GM12872 (cell line): ENCODE measurements around the gene DEXI.

Experiments
- CTCF ChIP-seq: IDR thresholded peaks from 3 replicates; pipeline ENCODE4 v1.5.1; 2011; ENCODE audit warnings: low read depth, mild to moderate bottlenecking, low read length, moderate library complexity; ENCODE audit not compliant: insufficient read depth

DEXI gene

GRCh38 chr16:10919003-10919351 is 23.3 kb downstream of the DEXI start:
- no peak for TF ChIP-seq CTCF

- peak; percentile 100 for TF ChIP-seq CTCF
Measured at GRCh38 chr16:10918294-10919002, 23.8 kb downstream of the DEXI start.

- no peak for TF ChIP-seq CTCF
Measured at GRCh38 chr16:10916534-10916933, 25.7 kb downstream of the DEXI start.

- TF ChIP-seq CTCF, result no peak
Measured at GRCh38 chr16:10911267-10911666, 31.0 kb downstream of the DEXI start.

GRCh38 chr16:10907757-10908045 is 34.6 kb downstream of the DEXI start:
- no peak for TF ChIP-seq CTCF

GRCh38 chr16:10906914-10907756 is 35.1 kb downstream of the DEXI start:
- no peak for TF ChIP-seq CTCF

GRCh38 chr16:10906482-10906881 is 35.8 kb downstream of the DEXI start:
- TF ChIP-seq CTCF, result no peak
